NCI-H2171 treated with DMSO at 0.1 percent for 48 hours (cell line): ENCODE measurements around the gene AKAP12.
A peak's percentile ranks its signal among the peaks of the same experiment; 100 is the strongest.
"Not testable (repeated sequence)": the region's sequence is repeated elsewhere in the genome, so short reads cannot be mapped to it uniquely, and the experiment has no call there.

ENCODE experiments used
- DNase-seq: peaks from one replicate; lab custom pipeline; 2025; lab: John Stamatoyannopoulos, UW

AKAP12 gene

DNA sequence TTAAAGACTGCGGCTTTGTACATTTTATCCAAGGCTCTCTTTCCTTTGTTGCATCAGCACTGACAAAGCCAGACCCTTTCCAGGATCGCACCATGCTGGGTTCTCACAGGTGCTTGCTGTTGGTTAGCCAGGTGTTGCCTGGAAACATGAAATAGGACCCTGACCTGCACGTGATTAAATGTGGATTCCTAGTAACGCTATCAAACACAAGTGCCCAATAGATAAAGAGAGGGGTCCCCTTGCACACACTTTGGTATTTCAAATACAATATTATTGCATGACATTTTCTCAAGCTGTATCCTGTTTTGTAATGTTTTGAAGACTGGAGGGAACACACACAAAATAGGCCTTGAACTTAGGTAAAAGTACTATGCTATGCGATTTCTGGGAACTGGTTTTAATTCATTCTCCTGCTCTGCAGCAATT is 73.3 kb downstream of the AKAP12 start:
- DNase-seq = peak; percentile 92

DNA sequence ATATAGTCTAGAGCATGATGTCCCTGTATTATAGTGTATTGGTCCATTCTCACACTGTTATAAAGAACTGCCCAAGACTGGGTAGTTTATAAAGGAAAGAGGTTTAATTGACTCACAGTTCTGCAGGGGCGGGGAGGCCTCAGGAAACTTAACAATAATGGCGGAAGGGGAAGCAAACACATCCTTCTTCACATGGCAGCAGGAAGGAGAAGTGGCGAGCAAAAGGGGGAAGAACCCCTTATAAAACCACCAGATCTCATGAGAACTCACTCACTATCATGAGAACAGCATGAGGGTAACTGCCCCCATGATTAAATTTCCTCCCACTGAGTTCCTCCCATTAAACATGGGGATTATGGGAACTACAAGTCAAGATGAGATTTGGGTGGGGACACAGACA is 75.9 kb downstream of the AKAP12 start:
- not testable (repeated sequence) for DNase-seq

GRCh38 chr6:151317103-151317994 is 77.6 kb downstream of the AKAP12 start:
- DNase-seq = no peak

GRCh38 chr6:151317995-151318365 is 78.2 kb downstream of the AKAP12 start:
- DNase-seq = no peak

DNA sequence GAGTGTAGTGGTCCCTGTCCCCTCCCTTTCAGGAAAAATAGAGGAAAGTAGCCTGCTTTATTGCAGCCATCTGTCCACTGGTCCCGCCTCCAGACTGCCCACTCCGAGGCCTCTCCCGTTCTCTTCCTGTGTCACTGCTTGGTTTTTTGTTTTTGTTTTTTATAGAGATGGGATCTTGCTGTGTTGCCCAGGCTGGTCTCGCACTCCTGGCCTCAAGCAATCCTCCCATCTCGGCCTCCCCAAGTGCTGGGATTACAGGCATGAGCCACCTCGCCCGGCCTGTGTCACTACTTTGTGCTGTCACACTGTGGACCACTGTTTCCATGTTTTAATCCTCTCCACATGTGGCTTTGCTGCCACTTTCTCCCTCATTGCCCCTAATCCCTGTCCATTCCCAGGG is 80.4 kb downstream of the AKAP12 start:
- DNase-seq = no peak

- no peak for DNase-seq
Measured at GRCh38 chr6:151321438-151321837, 81.7 kb downstream of the AKAP12 start.

DNA sequence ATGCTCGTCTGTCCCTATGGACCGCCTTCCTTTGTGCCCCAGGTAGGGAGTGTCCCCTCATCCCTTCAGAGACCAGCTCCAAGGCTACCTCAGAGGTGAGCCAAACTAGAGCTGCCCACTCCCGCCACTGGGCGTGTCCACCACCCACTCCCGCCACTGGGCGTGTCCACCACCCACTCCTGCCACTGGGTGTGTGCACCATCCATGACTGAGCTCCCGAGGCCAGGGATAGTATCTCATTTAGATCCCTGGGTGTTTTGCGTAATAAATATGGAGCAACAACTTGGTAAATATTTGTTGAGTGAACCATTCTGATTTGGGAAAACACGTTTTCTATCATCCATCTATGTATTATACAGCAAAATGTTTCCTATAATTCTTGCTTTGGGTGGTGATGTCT is 82.8 kb downstream of the AKAP12 start:
- no peak for DNase-seq

GRCh38 chr6:151323791-151324487 is 84.2 kb downstream of the AKAP12 start:
- DNase-seq = peak; percentile 83

DNA sequence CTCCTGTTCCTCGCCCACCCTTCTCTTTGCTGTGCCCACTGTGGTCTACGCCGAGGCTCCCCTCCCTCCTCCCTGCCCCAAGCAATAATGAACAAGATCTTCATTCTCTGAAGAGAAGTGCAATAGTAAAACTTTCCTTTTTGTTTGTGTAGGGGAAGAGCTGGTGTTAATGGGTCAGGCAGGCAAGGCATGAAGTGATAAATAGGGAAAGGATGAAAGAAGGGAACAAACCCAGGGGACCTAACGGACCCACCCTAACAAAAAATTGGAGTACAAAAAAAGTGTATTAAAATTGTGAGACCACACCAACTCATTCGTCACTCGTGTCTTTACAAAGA is 84.7 kb downstream of the AKAP12 start:
- DNase-seq = no peak

DNA sequence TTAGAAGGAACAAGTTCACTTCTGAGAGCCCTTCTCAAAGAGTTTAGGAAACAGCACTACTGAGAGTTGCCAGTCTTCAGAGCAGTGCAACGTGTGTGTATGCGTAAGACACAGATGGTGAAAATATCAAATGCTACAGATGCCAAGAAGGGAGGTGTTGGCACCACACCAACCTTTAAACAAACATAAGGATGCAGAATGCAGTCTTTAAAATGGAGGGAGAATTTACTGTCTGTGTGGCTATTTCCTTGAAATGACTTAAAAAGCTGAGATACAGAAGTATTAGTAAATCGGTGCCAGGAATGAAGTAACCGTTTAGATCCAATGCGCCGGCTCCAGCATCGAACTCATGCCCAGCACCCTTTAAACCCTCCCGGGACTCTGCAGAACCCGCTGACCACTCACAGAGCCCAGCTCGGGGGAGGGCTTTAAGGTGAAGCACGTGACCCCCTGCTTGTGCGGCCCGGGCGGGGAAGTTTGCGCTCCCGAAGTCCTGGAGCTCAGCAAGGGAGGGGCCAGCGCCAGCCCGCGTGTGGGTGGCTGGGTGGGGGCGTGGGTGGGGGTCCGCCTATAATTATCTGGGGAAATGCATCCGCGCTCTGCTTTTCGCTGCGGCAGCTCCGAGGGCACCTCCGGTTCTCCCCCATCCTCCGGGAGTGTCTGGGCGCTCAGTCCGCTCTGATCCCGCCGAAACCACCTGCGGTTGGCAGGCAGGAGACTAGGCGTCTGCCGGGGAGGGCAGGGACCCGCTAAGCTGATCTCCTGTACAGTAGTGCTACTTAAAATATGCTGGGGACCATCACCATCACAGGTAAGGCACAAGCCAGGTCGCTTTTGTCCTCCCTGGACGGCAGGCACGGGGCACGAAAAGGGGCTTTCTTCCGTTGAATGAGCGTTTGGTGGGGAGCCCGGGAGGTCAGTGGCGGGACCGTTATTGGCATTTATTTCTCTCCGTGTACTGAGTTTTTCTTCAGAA is 85.6 kb downstream of the AKAP12 start:
- DNase-seq = peak; percentile 78

- no peak for DNase-seq
Measured at GRCh38 chr6:151326116-151326825, 86.5 kb downstream of the AKAP12 start.

- DNase-seq = no peak
Measured at GRCh38 chr6:151327101-151327500, 87.3 kb downstream of the AKAP12 start.

DNA sequence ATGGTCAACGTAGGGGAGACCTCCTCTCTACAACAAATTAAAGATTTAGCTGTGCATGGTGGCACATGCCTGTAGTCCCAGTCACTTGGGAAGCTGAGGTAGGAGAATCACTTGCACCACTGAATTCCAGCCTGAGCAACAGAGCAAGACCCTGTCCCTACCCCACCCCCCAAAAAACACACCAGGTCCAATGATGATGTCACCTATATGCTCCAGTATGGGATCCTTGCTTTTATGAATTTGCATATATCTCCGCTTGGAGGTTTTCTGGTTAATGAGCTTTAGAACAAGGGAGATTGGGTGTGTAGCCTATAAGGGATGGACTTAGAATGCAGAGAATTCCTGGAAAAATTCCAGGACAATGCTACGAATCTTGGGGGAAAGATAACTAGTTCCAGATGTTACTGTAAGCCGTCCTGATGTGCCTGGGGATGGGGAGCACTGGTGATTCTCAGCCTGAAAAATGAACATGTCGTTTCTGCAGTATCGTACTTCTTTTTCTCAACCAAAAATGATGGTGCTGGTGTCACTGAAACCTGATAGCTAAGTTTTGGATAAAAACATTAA is 90.4 kb downstream of the AKAP12 start:
- no peak for DNase-seq

DNA sequence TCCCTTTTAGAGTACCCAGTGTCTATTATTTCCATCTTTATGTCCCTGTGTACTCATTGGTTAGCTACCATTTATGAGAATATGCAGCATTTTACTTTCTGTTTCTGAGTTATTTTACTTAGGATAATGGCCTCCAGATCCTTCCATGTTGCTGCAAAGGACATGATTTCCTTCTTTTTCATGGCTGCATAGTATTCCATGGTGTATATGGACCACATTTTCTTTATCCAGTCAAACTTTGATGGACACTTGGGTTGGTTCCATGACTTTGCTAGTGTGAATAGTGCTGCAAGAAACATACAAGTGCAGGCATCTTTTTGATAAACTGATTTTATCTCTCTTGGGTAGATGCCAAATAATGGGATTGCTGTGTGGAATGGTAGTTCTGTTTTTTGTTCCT is 96.2 kb downstream of the AKAP12 start:
- DNase-seq = no peak

DNA sequence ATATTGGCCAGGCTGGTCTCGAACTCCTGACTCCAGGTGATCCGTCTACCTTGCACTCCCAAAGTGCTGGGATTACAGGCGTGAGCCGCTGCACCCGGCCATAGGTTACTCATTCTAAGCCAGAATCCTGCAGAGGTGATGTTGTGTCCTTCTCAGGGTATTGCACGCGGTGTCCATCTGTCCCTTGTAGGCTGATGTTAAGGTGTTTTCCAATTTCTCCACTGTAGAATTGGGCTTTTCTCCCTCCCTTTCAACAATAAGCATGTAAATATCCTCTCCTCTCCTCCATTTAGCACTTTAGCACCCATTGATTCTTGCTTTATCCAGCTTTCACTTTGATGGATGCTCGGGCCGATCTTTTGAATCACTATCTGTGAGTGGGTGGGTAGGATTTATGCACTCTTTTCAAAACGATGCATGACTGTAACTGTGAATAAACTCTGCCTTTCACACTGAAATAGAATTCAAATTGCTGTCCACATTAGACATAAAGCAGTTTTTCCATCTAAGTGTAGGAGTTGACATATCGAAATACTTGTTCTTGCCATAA is 99.0 kb downstream of the AKAP12 start:
- no peak for DNase-seq

DNA sequence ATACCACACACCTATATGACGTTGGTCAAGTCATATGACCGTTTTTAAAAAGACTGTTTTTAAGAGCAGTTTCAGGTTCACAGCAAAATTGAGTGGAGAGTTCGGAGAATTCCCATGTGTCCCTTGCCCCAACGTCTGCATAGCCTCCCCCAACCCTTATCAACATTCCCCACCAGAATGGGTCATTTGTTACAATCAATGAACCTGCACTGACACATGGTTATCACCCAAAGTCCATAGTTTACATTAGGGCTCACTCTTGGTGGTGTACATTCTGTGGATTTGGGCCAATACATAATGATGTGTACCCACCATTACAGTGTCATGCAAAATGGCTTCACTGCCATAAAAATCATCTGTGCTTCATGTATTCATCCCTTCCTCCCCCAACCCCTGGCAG is 99.6 kb downstream of the AKAP12 start:
- DNase-seq = no peak

GRCh38 chr6:151340219-151340978 is 100.6 kb downstream of the AKAP12 start:
- no peak for DNase-seq

DNA sequence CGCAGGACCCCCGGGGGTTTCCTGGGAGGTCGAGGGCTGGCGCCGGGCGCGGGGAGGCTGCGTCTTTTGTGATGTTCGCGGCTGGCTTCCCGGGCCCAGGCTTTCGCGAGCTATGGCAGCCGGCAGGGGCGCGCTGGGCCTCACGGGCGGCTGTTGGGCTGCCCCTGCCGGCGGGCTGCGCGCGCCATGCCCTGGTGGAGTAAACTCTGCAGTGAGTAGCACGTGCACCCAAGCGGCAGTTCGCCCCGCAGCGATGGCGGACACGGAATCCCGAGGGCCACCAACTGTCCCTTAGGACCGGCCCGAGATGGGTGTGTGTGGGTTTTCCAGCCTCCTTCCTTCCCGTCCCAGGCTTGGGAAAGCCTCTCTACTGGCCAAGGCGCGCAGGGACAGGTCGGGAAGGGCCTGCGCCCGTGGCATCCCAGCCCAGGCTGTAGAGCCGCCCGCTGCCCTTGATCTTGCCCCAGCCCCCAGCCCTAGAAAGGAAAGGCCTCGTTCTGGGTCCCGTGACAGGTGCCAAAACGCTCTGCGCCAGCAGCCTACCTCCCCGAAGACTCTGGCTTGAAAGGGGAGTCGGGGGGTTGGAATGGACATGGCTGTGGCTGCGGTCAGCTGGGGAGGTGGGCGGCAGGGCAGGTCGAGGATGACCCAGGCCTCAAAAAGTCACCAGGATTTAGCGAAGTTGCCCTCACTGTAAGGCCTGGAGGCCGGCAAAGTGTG is 101.9 kb downstream of the AKAP12 start:
- no peak for DNase-seq

- DNase-seq = not testable (repeated sequence)
Measured at GRCh38 chr6:151342750-151343149, 103.0 kb downstream of the AKAP12 start.
